Suppressor macrophage treated with lipopolysaccharide for 4 hours (primary cell): ENCODE measurements around the gene E2F7.

Experiments
- DNase-seq: peaks from one replicate; pipeline ENCODE4 v3.0.0-alpha.2; 2020

E2F7 gene

DNA sequence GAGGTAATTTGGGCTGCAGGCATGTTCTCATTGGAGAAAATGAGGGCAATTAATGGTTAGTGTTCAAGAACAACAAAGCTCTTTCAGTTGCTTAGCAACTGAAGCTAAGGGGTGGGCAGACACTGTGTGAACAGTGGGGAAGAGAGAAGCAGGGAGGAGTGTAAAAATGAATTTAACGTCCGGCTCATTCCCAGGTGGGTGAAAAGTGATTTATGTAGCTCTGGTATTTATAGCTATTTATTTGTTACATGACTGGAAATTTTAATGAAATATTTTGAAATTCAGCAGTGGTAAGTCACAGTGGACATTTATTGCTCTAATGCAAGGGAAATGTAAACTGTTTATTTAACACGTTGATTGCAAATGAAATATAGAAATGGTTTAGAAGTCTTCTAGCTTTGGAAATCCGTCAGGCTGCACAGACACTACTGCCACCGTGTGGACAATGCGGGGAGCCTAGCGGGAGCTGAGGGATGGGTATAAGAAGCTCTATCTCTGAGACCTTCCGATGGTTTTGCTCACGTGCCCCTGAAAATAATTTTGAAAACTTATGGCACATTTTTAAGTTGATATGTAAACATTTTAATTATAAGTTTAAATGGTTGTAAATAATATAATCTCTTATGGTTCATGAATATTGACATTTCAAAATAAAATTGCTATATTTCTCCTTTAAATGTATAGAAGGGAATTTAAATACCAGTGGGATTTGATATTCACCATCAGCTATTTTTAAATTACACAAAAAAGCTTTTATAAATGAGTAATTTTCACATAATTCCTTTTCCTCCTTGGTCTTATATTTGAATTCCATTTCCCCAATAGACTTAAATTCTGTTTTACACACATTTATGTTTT is 54.4 kb downstream of the E2F7 start:
- peak; percentile 73 for DNase-seq

DNA sequence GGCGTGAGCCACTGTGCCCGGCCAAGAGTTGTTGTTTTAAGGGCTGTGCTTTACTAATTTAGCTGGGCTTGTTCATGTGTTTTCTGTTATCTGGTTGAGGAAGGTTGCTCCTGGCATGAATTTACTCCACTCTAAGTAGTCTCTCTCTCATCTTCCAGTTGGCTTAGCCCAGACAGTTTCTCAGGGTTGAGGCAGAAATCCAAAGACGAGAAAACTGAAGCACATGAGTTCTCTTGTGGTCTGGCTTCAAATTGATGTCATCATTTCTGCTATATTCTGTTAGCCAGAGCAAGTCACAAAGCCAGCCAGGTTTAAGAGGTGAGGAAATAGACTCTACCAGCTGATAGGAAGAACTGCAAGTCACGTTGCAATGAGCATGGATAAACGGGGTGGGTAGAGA is 57.9 kb downstream of the E2F7 start:
- DNase-seq: no peak

- DNase-seq: no peak
These were observed 59.7 kb downstream of the E2F7 start for GRCh38 chr12:77005611-77006098.

GRCh38 chr12:77003914-77004313 is 61.5 kb downstream of the E2F7 start:
- no peak for DNase-seq

- DNase-seq: no peak
These were observed 62.1 kb downstream of the E2F7 start for GRCh38 chr12:77003246-77003645.

- no peak for DNase-seq
These were observed 63.0 kb downstream of the E2F7 start for GRCh38 chr12:77002382-77002781.

DNA sequence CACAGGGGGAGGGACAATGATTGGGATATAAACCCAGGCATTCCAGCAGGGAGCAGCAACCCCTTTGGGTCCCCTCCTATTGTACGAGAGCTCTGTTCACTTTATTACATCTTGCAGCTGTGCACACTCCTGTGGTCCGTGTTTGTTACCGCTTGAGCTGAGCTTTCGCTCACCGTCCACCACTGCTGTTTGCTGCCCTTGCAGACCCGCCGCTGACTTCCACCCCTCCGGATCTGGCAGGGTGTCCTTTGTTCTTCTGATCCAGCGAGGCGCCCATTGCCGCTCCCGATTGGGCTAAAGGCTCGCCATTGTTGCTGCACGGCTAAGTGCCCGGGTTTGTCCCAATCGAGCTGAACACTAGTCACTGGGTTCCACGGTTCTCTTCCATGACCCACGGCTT is 64.1 kb downstream of the E2F7 start:
- no peak for DNase-seq

DNA sequence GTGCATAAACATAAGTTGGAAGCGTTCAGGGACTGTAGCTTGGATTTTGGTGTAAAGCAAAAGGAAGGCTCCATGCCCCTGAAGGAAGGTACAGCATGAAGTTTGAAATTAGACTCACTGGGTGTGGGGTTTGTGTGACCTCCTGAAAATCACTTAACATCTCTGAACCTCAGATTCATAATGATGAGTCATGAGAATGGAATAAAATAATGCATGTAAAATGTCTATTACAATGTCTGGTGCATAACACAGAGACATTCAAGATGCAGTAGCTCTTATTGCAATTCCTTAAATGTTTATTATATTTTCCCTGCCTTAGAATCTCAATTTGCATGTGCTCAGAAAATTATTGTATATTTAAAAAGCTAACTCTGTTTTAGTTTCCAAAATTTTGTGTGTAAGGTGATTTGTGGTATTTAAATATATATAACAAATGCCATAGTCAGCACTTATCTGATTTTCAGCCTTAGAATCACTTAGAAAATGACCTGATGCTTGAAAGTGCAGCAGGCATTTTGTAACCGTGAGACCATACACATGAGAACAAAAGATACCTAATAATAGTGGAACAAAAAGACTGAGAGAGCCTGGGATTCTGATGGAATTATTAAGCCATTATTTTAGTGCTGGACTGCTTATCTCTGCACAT is 66.3 kb downstream of the E2F7 start:
- DNase-seq: no peak

GRCh38 chr12:76998386-76998785 is 67.0 kb downstream of the E2F7 start:
- no peak for DNase-seq

DNA sequence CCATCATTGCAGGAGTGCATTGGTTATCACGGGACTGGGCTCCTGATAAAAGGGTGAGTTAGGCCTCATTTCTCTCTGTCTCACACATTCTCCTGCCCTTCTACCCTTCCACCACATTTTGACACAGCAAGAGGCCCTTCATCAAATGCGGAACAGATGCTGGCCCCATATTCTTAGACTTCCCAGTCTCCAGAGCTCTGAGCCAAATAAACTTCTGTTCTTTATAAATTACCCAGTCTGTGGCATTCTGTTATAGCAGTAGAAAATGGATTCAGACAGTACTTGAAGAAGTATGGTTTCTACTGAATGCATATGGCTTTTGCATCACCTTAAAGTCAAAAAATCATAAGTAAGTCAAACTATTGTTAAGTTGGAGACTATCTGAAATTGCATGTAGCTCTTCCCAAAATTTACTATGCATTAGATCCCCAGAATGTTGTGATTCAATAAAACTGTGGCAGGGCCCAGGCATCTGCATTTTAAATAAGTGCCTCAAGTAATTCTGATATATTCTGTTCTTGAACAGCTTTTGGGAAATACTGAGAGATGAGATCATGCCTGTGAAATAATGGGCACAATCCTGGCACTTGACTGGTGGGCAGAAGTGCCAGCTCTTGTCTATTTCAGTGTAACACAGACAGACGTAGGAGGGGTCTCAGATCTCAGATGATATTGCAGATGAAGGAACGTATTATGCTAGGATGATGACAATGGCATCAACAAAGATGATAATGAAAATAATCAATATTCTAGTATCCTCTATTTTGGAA is 68.2 kb downstream of the E2F7 start:
- no peak for DNase-seq

DNA sequence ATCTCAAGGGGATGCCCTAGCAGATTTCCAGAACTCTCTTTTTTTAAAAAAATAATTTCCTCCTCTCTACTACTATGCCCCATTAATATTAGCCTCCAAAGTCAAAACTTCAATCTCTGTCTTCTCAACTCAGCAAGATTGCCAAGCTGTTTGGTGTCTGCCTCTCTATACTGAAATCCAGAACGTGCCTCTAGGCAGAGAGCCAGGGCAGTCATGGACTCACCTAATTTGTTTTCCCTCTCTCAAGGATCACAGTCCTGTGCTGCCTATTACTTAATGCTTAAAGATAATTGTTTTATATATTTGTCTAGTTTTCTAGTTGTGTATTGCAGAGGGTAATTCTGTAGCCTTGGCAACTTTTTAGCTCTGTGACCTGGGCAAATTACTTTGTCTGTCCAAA is 74.7 kb downstream of the E2F7 start:
- DNase-seq: no peak

DNA sequence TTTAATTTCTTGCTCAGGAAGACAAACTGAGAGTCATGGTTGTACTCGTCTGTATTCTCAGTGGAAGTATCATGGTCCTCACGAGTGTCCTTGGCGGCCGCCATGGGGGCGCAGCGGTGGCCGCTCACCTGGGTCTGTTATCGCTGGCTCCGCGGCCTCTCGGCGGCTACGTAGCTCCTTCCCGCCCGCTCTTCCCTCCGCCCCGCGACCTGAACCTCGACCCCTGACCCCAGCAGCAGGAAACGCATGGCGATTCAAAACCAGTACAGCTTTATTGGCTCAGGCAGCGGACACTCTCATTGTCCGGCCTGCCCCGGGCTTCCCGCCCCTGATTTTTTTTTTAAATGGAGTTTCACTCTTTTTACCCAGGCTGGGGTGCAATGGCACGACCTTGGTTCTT is 80.8 kb downstream of the E2F7 start:
- no peak for DNase-seq

GRCh38 chr12:76983420-76983819 is 81.9 kb downstream of the E2F7 start:
- no peak for DNase-seq

GRCh38 chr12:76980196-76980595 is 85.2 kb downstream of the E2F7 start:
- no peak for DNase-seq

GRCh38 chr12:76976777-76977382 is 88.5 kb downstream of the E2F7 start:
- no peak for DNase-seq
